GM20431 (cell line): ENCODE results near the gene IL11RA.
"Not testable (repeated sequence)": the region's sequence is repeated elsewhere in the genome, so short reads cannot be mapped to it uniquely, and the experiment has no call there.

Experiments
- in situ Hi-C: fragments of 300-500 bp; cut with MseI, MboI; formaldehyde crosslinking; loops from one replicate; pipeline ENCODE4 v1.15.0; 2020; ENCODE audit warnings: low sequenced_read_pairs; ENCODE audit not compliant: unreplicated experiment

IL11RA gene

DNA sequence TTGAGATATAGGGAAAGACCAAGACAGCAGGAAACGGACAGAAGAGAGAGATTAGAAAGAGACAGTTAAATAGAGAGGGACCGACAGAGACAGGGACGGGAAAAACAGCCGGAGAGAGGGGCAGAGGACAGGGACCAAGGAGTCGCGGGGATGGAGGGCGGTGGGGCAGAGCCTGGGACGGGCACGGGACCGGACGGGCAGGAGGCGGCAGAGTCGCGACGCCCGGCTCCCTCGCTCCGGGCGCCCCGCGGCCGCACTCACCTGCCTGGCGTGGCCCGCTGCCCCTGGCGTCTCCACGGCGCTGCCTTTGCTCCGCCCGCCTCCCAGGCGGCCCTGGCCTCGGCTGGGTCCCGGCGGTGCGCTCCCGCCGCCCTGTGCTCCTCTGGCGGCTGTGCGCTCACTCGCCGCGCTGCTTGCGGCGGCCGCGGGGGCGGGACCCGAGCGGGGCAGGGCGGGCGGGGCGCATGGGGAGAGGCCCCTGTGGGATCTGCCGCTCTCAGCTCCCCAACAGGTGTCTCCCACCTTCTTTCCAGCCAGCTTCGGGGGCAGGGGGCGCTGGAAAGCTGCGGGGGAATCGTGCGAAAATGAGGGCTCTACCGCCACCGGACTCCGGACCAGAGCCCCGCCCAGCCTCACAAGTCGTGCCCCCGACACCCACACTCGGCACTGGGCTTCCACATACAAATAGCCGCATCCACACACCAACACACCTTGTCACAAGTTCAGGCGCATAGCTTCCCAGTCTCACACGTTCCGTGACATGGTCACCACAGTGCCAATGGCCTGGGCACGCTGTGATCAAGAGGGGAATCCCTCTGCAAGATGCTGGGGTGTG lies 23.1 kb upstream of the IL11RA start, which contains the start of gene ARID3C:
Gene ARID3C (minus strand): TSS at position 411 of the 835 bp plus-strand sequence. CDS start 1,052 bp downstream, outside the sequence.
- in situ Hi-C loops = no loop called here

GRCh38 chr9:34629491-34629808 lies 22.5 kb upstream of the IL11RA start:
- in situ Hi-C loops = no loop called here

DNA sequence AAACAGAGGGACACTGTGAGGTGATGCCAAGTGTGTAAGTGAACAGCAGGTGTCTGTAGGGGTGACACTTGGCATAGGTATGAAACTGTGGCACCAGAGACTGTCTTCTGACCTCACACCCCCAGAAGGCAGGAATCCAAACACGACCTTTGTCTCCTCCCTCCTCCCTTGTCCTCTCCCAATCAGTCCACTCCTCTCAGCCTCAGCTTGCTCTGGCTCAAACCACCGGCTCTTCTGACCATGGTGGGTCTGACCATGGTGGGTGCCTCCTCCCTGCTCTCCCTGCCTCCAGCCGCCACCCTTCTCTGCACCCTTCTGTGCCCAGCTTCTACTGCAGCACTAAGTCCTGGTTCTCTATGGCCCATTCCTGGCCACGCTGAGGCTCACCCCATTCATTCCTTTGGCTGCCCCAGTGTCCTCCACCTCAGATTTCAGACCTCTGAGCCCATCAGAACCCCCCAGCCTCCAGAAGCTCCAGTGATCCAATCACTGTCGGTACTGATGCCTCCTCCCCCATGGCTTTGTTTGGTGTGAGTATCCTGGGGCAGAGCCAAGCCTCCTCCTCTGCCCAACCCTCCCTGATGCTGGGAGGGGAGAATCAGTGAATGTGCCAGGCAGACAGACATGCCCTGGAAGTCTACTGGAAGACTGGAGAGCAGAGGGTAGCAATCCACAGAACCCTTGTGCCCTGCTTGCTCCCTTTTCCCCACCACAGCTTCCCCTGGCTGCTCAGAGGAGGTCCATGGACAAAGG lies 21.4 kb upstream of the IL11RA start:
- in situ Hi-C loops = no loop called here

DNA sequence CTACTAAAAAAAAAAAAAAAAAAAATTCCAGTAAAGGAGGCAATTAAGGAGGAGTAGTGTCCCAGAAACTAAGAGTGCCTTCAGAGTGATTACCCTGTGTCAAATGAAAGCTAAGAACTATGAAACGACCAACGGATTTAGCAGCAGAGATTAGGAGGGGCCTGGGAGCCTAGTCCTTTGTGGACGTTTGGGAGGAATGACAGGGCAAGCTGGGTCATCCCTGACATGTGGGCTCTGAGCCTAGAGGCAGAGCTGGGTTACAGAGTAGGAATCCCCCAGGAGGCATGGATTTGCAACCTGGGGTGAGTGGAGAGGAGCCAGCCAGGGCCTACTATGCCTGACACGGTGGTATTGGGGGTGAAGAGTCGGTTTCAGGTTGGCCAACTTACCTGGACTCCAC lies 18.8 kb upstream of the IL11RA start:
- in situ Hi-C loops = no loop called here

GRCh38 chr9:34633851-34634550 lies 18.0 kb upstream of the IL11RA start:
- in situ Hi-C loops = no loop called here

DNA sequence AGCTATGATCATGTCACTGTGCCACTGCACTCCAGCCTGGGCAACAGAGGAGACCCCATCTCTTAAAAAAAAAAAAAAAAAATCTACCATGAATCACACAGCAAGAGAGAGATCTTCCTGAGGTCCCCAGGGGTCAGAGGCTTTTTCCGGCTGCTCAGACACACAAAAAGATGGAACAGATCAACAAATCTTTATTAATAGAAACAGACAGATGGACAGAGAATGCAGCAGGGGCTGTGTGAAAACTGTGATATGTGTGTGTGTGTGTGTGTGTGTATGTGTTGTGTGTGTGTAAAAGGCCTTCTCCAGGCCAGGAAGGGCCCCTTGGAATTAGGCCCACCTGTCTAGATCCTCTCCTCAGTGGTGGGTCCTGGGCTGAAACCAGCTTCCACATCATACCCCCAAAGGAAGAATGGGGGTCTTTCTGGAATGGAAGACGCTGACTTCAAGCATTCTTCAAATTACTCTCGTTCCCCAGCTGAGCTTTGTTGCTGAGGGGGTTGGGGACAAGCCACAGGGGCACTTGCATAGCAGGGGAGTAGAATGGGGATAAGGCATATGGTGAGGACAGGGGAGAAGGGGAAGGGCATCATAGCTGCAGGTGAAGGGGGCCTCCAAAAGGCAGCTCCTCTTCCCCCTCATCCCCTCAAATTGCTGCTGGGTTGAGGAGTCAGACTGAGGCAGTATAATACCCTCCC lies 17.3 kb upstream of the IL11RA start:
- in situ Hi-C loops = no loop called here

DNA sequence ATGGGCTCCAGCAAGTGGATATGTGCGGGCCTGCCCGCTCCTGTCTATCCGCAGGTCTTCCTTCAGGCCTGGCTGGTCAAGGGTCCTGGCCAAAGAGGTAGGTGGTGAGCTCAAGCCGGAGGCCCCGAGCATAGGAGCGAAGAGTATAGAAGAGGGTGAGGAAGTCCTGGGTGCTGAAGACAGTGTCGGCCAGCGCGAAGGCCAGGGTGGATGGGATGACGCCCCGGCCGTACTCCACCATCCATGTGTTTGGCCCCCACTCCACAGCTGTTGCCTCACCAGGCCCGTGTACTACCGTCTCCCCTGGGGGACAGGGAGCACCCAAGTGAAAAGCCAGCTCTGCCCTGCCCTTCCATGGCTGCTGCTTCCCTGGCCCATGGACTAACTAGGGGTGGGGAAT lies 16.4 kb upstream of the IL11RA start:
- in situ Hi-C loops = no loop called here

DNA sequence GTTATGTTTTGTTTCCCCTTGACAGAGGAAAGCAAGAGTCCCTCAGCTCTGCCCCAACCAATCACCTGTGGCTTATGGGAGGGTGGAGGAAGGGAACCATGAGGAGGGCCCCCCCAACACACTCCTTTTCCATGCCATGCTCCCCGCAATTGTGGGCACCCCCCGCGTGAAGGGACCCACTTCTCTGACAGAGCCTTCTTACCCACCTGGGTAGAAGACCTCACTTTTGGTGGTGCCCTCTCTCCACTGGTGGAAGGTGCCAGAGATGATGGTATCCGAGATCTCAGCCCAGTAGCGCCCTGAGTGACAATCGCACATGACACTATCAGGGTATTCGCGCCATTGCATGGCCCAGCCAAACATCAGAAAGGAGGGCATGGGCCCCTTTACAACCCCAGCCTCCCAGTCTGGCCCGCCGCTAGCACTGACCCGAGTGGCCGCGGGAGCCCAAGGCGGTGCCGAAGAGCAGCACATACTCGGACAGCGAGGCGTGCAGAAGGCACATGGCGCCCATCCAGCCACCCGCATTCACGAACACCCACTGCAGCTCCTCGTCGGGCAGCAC lies 15.1 kb upstream of the IL11RA start:
- in situ Hi-C loops = no loop called here

DNA sequence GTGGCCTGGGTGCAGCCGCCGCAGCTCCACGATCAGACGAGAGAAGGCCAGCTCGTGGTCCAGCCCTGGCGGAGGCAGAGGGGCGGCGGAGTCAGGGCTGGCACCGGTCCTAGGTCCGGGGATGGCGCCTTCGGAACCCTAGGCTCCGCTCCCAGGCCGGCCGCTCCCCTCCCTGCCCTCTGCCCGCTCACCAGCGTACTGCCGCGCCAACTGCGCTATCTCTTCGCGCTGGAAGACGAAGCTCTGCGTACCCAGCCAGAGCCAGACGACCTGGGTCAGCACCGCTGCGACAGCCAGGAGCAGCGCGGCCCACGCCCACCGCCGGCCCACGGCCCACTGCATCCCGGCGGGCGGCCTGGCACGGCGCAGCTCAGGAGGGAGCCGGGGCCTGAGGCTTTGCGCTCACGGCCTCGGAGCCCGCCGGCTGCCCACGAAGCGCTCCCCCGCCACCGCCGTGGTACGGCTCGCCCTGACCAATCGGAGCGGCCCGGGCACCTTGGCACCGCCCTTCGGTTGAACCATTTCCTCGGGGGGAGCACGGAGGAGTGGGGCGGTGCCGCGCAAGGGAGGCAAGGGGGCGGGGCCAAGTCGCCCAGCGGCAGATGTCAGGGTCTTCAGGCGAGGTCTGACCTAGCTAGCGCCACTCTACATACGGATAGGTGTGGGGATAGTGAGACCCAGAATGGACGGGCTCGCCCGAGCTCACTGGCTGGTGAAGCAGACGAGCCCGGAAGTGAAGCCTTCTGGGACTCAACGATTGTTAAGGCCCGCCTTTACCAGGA lies 14.4 kb upstream of the IL11RA start, which contains the start of gene SIGMAR1:
Gene SIGMAR1 (minus strand): TSS at position 432 of the 782 bp plus-strand sequence. CDS start 90 bp downstream, at position 342.
- in situ Hi-C loops = no loop called here

DNA sequence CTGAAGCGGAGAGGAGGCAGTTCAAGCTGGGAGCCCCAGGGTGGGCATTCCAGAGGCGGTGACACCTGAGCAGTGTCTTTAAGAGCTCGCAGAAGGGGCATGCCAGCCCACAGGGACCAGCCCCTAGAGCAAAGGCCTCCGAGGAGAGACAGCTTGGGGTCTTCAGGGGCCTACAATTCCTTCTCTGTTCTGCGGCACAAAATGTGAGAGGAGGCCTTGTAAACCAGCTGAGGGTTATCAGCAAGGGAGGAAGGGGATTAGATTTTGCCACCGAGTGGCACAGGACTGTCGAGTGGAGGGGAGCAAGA lies 13.9 kb upstream of the IL11RA start:
- in situ Hi-C loops = no loop called here

- in situ Hi-C loops = not testable (repeated sequence)
These were observed 12.7 kb upstream of the IL11RA start for GRCh38 chr9:34639322-34639721.

GRCh38 chr9:34642679-34643078 lies 9.3 kb upstream of the IL11RA start:
- in situ Hi-C loops = no loop called here

- in situ Hi-C loops = no loop called here
These were observed 7.1 kb upstream of the IL11RA start for GRCh38 chr9:34644766-34645314.

DNA sequence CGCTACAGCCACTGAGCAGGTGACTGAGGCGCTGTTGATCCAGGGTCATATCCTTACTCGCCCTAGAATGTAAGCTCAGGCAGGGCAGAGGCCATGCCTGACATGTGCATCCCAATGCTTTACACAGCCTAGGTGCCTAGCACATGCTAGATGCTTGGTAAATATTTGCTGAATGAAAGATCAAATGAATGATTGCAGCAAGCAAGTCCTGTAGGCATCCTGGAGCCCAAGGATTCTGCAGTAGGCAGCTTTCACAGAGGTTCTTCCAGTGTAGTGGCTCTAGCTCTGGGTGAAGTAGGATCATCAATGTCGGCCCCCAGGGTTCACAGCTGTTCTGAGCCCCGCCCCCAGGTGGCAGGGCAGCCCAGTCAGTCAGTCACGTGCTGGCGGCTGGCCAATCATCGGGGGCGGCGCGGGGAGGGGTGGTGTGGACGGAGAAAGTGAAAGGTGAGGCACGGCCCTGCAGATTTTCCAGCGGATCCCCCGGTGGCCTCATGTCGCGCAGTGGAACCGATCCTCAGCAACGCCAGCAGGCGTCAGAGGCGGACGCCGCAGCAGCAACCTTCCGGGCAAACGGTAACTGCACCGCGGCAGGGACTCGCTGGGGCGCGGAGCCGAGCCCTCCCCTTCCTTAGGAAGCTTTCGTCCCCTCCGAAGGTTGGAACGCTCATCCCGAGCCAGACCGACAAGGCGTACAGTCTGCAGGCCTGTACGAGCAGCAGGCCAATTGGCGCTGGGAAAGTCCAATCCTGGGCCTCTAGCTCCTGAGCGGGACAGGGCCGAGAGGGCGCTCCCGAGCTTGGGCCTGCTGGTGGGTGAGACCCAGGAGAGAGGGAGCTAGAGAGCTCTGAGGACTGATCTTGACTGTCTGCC lies 5.5 kb upstream of the IL11RA start, which contains the start of gene GALT:
Gene GALT (plus strand): TSS at position 465 of the 873 bp plus-strand sequence. CDS start 30 bp downstream, at position 495.
- in situ Hi-C loops = no loop called here

GRCh38 chr9:34647084-34647403 lies 4.9 kb upstream of the IL11RA start:
- in situ Hi-C loops = no loop called here

- in situ Hi-C loops = no loop called here
These were observed 4.3 kb upstream of the IL11RA start for GRCh38 chr9:34647651-34648050.

- in situ Hi-C loops = no loop called here
These were observed 3.3 kb upstream of the IL11RA start for GRCh38 chr9:34648673-34649072.

DNA sequence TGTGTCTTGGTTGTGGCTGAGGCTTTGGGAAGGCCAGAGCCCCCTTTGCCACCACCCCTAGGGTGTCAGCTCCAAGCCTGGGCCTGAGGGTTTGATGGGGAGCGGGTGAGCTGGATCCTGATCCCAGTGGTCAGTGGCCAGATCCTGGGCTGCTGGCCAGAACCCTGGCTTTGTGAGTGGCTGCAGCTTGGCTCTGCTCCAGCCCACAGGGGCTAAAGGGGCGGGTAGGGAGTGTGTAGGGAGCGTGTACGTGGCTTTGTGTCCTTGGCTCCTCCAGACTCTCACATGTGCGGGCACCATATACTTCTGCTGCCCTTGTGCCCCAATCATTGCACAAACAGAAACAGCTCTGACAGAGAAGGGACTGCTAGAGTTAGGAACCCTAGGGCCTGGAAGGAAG lies 1.2 kb upstream of the IL11RA start:
- in situ Hi-C loops = no loop called here
